Measurements from ENCODE around the gene KIF1B. TPM values are rescaled to one million over a fixed set of nuclear protein-coding genes. Genes with fewer than 3 reads are reported as not detected.
"Not testable (repeated sequence)": the region's sequence is repeated elsewhere in the genome, so short reads cannot be mapped to it uniquely, and the experiment has no call there.

The KIF1B gene
- total RNA-seq, 2 experiments from 2014 or later = 7.9 to 9.7 TPM

DNA sequence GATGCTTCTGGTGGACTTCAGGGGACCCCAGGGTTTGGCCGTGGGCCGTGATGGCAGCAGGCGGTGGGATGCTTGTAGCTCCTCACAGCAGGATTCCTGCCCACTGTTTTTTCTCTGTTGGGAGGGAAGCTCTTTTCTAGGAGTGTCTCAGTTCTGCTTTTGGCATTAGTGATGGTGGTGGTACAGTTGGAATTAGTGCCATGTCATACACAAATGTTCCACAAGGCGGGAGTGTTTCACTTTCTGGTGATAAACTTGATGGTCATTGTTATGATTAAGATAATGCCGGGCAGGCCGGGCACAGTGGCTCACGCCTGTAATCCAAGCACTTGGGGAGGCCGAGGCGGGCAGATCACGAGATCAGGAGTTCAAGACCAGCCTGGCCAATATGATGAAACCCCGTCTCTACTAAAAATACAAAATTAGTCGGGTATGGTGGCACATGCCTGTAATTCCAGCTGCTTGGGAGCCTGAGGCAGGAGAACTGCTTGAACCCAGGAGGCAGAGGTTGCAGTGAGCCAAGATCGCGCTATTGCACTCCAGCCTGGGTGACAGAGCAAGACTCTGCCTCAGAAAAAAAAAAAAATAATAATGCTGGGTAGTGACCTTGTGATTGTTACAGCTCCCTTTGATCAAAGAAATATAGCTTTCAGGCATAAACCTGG is 167.1 kb downstream of the KIF1B start:
- H3K4me3 Mint-ChIP-seq; H3K4me1 ChIP-seq (ENCODE audit: insufficient read depth, low read length); H3K27ac ChIP-seq (ENCODE audit: low read depth in 1 of 2, low read length in 2 of 2); ATAC-seq (ENCODE audit: poor library complexity); H3K4me1 Mint-ChIP-seq (ENCODE audit: low read depth); H3K27me3 Mint-ChIP-seq; H3K9me3 ChIP-seq (ENCODE audit: control insufficient read depth in 1 of 2, insufficient read depth in 1 of 2, low read length in 2 of 2); H3K27me3 ChIP-seq (ENCODE audit: control insufficient read depth in 1 of 2, insufficient read depth in 2 of 2, low read length in 2 of 2); H3K4me3 ChIP-seq (ENCODE audit: low read length); H3K9me3 Mint-ChIP-seq; H3K27ac Mint-ChIP-seq: not testable (repeated sequence)
- ChIA-PET POLR2A (interaction anchor here (0.6 kb wide), 1 partner anchor 440 kb away, joined by 3 read pairs; no protein-coding TSS in a partner anchor), CTCF (interaction anchor here (1.3 kb wide), 1 partner anchor 9 kb away, joined by 5 read pairs; no protein-coding TSS in a partner anchor)
- peaks cover 22% of the 10 kb centered on the region for H3K36me3 ChIP-seq (ENCODE audit: insufficient read depth, low read length)
- peak in 5 of 14 experiments; percentile 6 to 67 (median 40) for DNase-seq
- TF ChIP-seq, protein P1, sequence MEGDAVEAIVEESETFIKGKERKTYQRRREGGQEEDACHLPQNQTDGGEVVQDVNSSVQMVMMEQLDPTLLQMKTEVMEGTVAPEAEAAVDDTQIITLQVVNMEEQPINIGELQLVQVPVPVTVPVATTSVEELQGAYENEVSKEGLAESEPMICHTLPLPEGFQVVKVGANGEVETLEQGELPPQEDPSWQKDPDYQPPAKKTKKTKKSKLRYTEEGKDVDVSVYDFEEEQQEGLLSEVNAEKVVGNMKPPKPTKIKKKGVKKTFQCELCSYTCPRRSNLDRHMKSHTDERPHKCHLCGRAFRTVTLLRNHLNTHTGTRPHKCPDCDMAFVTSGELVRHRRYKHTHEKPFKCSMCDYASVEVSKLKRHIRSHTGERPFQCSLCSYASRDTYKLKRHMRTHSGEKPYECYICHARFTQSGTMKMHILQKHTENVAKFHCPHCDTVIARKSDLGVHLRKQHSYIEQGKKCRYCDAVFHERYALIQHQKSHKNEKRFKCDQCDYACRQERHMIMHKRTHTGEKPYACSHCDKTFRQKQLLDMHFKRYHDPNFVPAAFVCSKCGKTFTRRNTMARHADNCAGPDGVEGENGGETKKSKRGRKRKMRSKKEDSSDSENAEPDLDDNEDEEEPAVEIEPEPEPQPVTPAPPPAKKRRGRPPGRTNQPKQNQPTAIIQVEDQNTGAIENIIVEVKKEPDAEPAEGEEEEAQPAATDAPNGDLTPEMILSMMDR (IDR thresholded peaks at IDR 0.05) = peak; percentile 46
- intact Hi-C loops (cut with DNase I, micrococcal nuclease) = loop anchor here (1.0 kb wide), 1 partner anchor 51 kb away; no protein-coding TSS in a partner anchor
- H3K36me3 Mint-ChIP-seq (ENCODE audit: low read depth) = peaks cover 38% of the 10 kb centered on the region

DNA sequence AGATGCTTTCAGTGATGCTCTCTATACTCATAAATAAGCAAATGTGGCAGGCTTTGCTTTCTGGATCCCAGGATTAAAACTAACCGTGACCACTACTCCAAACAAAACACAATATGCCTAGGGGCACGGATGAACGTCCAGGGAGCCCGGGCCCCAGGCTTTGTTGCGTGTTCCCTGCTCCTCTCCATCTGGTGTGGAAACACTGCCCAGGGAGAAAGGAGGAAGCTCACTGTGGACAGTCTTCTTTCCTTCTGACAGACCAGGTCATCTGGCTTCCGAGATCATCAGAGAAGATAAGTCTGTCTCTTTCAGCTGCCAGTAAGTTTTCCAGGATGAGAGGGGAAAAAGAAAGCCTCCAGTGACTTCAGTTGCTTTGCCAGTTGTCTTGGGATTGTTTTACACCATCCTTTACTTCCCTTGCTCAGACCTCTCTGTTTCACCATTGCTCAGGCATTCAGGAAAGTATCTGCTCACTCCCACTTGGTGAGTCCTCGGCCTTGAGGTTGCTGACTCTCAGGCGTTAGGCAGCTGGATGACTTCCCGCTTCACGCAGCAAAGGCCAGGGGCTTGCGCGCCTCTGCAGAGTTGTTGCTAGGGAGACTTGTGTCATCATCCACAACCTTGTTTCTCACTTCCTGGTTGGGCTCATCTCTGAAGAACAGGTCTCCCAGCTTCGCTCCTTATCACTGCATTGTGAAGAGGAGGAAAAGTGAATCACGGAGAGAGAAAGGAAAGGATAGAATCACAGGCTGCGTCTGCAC is 167.9 kb downstream of the KIF1B start:
- no peak overlapping the region for H3K27ac ChIP-seq (ENCODE audit: low read depth in 1 of 2, low read length in 2 of 2)
- H3K4me3 Mint-ChIP-seq = no peak overlapping the region
- peaks cover 38% of the 10 kb centered on the region for H3K36me3 Mint-ChIP-seq (ENCODE audit: low read depth)
- H3K9me3 ChIP-seq (ENCODE audit: control insufficient read depth in 1 of 2, insufficient read depth in 1 of 2, low read length in 2 of 2) = no peaks in the 10 kb centered on the region
- no peaks in the 10 kb centered on the region for H3K4me1 ChIP-seq (ENCODE audit: insufficient read depth, low read length)
- no peaks in the 10 kb centered on the region for H3K4me1 Mint-ChIP-seq (ENCODE audit: low read depth)
- H3K27ac Mint-ChIP-seq = no peak overlapping the region
- ChIA-PET POLR2A (interaction anchor here (0.6 kb wide), 1 partner anchor 440 kb away, joined by 3 read pairs; no protein-coding TSS in a partner anchor), CTCF (no interaction called here)
- DNase-seq (peak in 3 of 14 experiments; percentile 14 to 61 (median 48)), ATAC-seq (ENCODE audit: poor library complexity) (no peak)
- no peaks in the 10 kb centered on the region for H3K27me3 Mint-ChIP-seq
- TF ChIP-seq, protein P1 (IDR thresholded peaks at IDR 0.05) = no peak
- H3K4me3 ChIP-seq (ENCODE audit: low read length) = no peak overlapping the region
- H3K9me3 Mint-ChIP-seq = no peaks in the 10 kb centered on the region
- H3K36me3 ChIP-seq (ENCODE audit: insufficient read depth, low read length) = peaks cover 22% of the 10 kb centered on the region
- intact Hi-C loops (cut with DNase I, micrococcal nuclease) = no loop called here
- no peaks in the 10 kb centered on the region for H3K27me3 ChIP-seq (ENCODE audit: control insufficient read depth in 1 of 2, insufficient read depth in 2 of 2, low read length in 2 of 2)

DNA sequence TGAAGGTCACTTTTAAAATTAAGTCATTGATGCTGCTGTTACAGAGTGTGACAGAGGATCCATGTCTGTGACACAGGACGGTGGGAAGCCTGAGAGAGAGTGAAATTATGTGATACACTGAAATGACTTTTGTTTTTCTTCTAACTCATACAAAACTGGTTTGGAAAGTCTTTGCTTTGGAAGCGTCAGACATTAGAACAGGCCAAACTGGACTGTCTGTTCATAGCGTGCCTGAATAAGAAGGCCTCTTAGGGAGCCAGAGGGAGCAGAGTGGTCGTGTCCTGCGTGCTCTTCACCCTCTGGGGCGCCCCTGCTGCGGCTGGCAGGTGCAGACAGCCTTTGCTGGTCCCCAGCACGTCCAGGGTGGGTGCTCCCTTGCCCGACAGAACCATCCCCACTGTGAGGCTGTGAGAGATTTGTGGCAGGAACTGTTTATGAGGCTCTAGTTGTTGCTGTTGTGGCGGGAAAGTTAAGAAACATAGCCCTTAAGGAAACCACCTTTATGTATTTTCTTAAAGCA is 168.8 kb downstream of the KIF1B start:
- H3K27ac ChIP-seq (ENCODE audit: low read depth in 1 of 2, low read length in 2 of 2) = no peak overlapping the region
- Mint-ChIP-seq H3K27me3 (no peaks in the 10 kb centered on the region), H3K4me3 (no peak overlapping the region), H3K27ac (no peak overlapping the region), H3K9me3 (no peaks in the 10 kb centered on the region), H3K36me3 (ENCODE audit: low read depth) (peaks cover 31% of the 10 kb centered on the region), H3K4me1 (ENCODE audit: low read depth) (no peaks in the 10 kb centered on the region)
- no peaks in the 10 kb centered on the region for H3K9me3 ChIP-seq (ENCODE audit: control insufficient read depth in 1 of 2, insufficient read depth in 1 of 2, low read length in 2 of 2)
- intact Hi-C loops (cut with DNase I, micrococcal nuclease) = no loop called here
- no peak overlapping the region for H3K4me3 ChIP-seq (ENCODE audit: low read length)
- no peak for DNase-seq
- H3K27me3 ChIP-seq (ENCODE audit: control insufficient read depth in 1 of 2, insufficient read depth in 2 of 2, low read length in 2 of 2) = no peaks in the 10 kb centered on the region
- TF ChIP-seq, protein P1 (IDR thresholded peaks at IDR 0.05) = no peak
- no peaks in the 10 kb centered on the region for H3K4me1 ChIP-seq (ENCODE audit: insufficient read depth, low read length)
- ATAC-seq (ENCODE audit: poor library complexity) = no peak
- ChIA-PET CTCF (no interaction called here), POLR2A (no interaction called here)
- H3K36me3 ChIP-seq (ENCODE audit: insufficient read depth, low read length) = peaks cover 20% of the 10 kb centered on the region
